Measurements from ENCODE around the gene KCNH8. TPM values are rescaled to one million over a fixed set of nuclear protein-coding genes. Genes with fewer than 3 reads are reported as not detected.

KCNH8 gene
- total RNA-seq, 1 donor from 2014 or later: 1.5 TPM

- no peak for DNase-seq
- no peaks in the 10 kb centered on the region for H3K9me3 Mint-ChIP-seq
- H3K4me1 Mint-ChIP-seq: no peaks in the 10 kb centered on the region
- ChIA-PET POLR2A (no interaction called here), CTCF (no interaction called here)
- H3K27me3 Mint-ChIP-seq: peaks cover 4% of the 10 kb centered on the region
- H3K36me3 Mint-ChIP-seq (ENCODE audit: low read depth): no peaks in the 10 kb centered on the region
- TF ChIP-seq CTCF (IDR thresholded peaks at IDR 0.05): no peak
- no peak overlapping the region for H3K4me3 Mint-ChIP-seq
- ATAC-seq (ENCODE audit: low read depth): no peak
- intact Hi-C loops (cut with micrococcal nuclease): no loop called here
- H3K27ac Mint-ChIP-seq: no peak overlapping the region
Observed at GRCh38 chr3:19106307-19106706, 42.0 kb upstream of the KCNH8 start.

DNA sequence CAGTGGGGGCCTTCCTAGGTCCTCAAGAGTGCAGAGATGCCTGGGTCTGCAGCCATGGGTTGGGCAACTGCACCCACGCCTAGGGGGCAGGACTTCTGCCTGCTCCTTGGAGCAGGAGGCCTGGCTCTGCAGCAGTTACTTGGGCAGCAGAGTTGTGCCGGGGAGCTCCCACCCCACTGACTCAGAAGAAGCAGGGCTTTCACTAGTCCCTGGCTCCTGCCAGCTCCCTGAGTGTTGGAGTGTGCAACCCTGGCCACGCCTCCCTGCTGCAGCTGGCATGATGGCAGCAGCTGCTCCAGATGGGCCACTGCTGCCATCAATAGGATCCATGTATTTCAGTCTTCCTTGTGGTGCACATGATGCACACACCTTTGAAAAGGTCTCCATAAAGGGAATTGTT lies 40.6 kb upstream of the KCNH8 start:
- H3K27ac Mint-ChIP-seq: no peak overlapping the region
- ATAC-seq (ENCODE audit: low read depth) (no peak), DNase-seq (no peak)
- H3K9me3 Mint-ChIP-seq: no peaks in the 10 kb centered on the region
- H3K4me1 Mint-ChIP-seq: no peaks in the 10 kb centered on the region
- peaks cover 4% of the 10 kb centered on the region for H3K27me3 Mint-ChIP-seq
- intact Hi-C loops (cut with micrococcal nuclease): no loop called here
- ChIA-PET CTCF (no interaction called here), POLR2A (no interaction called here)
- H3K36me3 Mint-ChIP-seq (ENCODE audit: low read depth): no peaks in the 10 kb centered on the region
- no peak for TF ChIP-seq CTCF (IDR thresholded peaks at IDR 0.05)
- H3K4me3 Mint-ChIP-seq: no peak overlapping the region

DNA sequence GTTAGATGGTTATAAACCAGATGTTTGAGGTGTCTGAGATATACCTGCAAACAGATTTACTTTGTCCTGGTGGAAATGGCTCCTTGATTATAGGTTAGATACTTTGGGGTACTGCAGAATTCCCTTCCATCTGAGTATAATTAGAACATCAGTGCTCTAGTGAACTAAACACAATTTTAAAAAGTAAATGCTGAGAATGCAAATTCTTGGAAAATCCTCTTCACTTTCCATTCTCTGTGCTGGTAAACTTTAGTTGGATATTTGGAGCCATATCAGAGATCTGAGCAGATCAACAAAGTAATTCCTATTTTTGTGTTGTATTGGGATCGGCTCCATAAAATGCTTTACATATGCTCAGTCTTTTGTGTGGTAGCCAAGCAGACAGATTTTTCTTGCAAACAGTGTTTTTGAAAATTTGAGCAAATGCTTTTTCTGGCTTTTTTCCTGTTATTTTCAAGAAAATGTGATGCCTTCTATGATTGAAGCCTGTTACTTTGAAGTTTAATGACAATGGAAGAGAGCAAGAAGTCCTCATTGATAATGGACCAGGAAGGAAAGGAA lies 37.9 kb upstream of the KCNH8 start:
- ChIA-PET CTCF (no interaction called here), POLR2A (no interaction called here)
- no peak overlapping the region for H3K4me3 Mint-ChIP-seq
- H3K27ac Mint-ChIP-seq: no peak overlapping the region
- H3K36me3 Mint-ChIP-seq (ENCODE audit: low read depth): no peaks in the 10 kb centered on the region
- DNase-seq (no peak), ATAC-seq (ENCODE audit: low read depth) (no peak)
- H3K27me3 Mint-ChIP-seq: peaks cover 5% of the 10 kb centered on the region
- intact Hi-C loops (cut with micrococcal nuclease): no loop called here
- no peak for TF ChIP-seq CTCF (IDR thresholded peaks at IDR 0.05)
- H3K4me1 Mint-ChIP-seq: no peaks in the 10 kb centered on the region
- H3K9me3 Mint-ChIP-seq: no peaks in the 10 kb centered on the region

DNA sequence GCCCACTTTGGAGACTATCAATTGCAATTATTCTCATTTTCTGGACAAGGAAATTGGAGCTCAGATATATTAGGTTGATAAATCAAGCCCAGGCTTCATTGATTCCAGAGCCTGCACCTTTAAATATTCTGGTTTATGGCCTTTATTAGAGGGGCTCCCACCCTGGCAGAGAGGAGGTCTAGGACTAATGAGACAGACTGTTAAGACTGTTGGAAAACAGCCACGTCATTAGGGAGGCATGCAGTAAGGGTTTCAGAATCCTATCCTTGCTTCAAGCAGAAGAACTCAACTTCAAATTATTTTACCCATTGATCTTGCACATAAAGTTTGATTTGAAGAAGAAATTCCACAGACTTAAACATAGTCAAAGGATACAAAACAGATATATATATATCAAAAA lies 33.8 kb upstream of the KCNH8 start:
- no peaks in the 10 kb centered on the region for H3K4me1 Mint-ChIP-seq

DNA sequence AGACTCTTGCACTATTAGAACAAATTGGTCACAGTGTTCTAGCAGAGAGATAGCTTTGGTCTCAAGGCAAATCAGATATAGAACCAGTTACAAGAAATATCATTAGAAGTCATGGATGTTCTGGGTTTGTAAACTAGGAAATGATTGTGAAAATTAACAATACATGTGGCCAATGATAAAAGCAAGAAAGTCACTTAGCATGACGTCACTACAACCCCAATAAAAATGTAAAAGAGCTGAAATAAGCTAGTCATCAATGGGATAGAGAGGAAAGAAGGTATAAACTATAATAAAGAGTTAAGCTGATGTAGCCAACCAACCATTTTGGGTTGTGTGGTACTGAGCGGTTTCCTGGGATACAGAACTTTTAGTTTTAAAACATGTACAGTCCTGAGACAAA lies 32.1 kb upstream of the KCNH8 start:
- Mint-ChIP-seq H3K4me3 (no peak overlapping the region), H3K4me1 (no peaks in the 10 kb centered on the region), H3K36me3 (ENCODE audit: low read depth) (no peaks in the 10 kb centered on the region), H3K27me3 (peaks cover 10% of the 10 kb centered on the region), H3K27ac (no peak overlapping the region), H3K9me3 (peaks cover 9% of the 10 kb centered on the region)
- no peak for TF ChIP-seq CTCF (IDR thresholded peaks at IDR 0.05)
- ChIA-PET POLR2A (no interaction called here), CTCF (no interaction called here)
- ATAC-seq (ENCODE audit: low read depth) (no peak), DNase-seq (no peak)
- intact Hi-C loops (cut with micrococcal nuclease): no loop called here

More for the DNA sequence above, 33.8 kb upstream of the KCNH8 start:
- H3K27ac Mint-ChIP-seq: no peak overlapping the region
- H3K27me3 Mint-ChIP-seq: peaks cover 12% of the 10 kb centered on the region
- H3K4me3 Mint-ChIP-seq: no peak overlapping the region
- no peak for DNase-seq
- intact Hi-C loops (cut with micrococcal nuclease): no loop called here
- ATAC-seq (ENCODE audit: low read depth): no peak
- no peaks in the 10 kb centered on the region for H3K36me3 Mint-ChIP-seq (ENCODE audit: low read depth)
- H3K9me3 Mint-ChIP-seq: peaks cover 8% of the 10 kb centered on the region
- no peak for TF ChIP-seq CTCF (IDR thresholded peaks at IDR 0.05)
- ChIA-PET CTCF (no interaction called here), POLR2A (no interaction called here)

Measured in activated B cell treated with CpG ODN at 0.5 μM for 24 hours (primary cell).